IMR-90 (cell line): Measurements from ENCODE around the gene SARNP. TPM values are rescaled to one million over a fixed set of nuclear protein-coding genes. Genes with fewer than 3 reads are reported as not detected.

ENCODE experiments used
- ATAC-seq: fragments of 200-7000 bp; cut with Tn5 transposase; 2 replicates; pipeline ENCODE4 v1.9.1; 2020; ENCODE audit warnings: low read depth, mild to moderate bottlenecking, moderate library complexity
- BruUV-seq: library from RNA; stranded (reverse); fragments of 400-500 nt; replicated peaks from 2 replicates; lab custom pipeline; 2021; lab: Mats Ljungman, UMichigan
- CTCF ChIA-PET: fragments of 300-600 bp; formaldehyde crosslinking; extraction: SDS; loops from one replicate; lab custom pipeline; 2021; ENCODE audit warnings: antibody characterized with exemption; lab: Yijun Ruan, JAX
- POLR2A ChIA-PET: fragments of 300-600 bp; sonication (Branson Sonifier 250); formaldehyde crosslinking; loops from one replicate; lab custom pipeline; 2022; ENCODE audit warnings: antibody characterized with exemption; ENCODE audit not compliant: unreplicated experiment; lab: Charles Lee
- DNase-seq: peaks from one replicate; pipeline ENCODE4 v3.0.0; 2013
- H2AFZ ChIP-seq: replicated peaks from 2 replicates; pipeline ENCODE3; 2013; ENCODE audit warnings: low read length, mild to moderate bottlenecking; ENCODE audit not compliant: poor library complexity
- H2AK5ac ChIP-seq: 2 replicates; pipeline ENCODE4 v1.6.1; 2013; ENCODE audit warnings: low read depth, low read length, inconsistent platforms
- H2AK9ac ChIP-seq: replicated peaks from 2 replicates; pipeline ENCODE3; 2013; ENCODE audit warnings: mild to moderate bottlenecking, low read depth, low read length, moderate library complexity; ENCODE audit not compliant: poor library complexity
- H2BK120ac ChIP-seq: 2 replicates; pipeline ENCODE4 v1.6.1; 2013; ENCODE audit warnings: low read depth, low read length, inconsistent platforms
- H2BK15ac ChIP-seq: 3 replicates; pipeline ENCODE4 v1.6.1; 2013; ENCODE audit warnings: low read depth, low read length, inconsistent platforms
- H2BK20ac ChIP-seq: 2 replicates; pipeline ENCODE4 v1.6.1; 2013; ENCODE audit warnings: low read depth, mild to moderate bottlenecking, inconsistent platforms, low read length, moderate library complexity
- H2BK5ac ChIP-seq: 2 replicates; pipeline ENCODE4 v1.6.1; 2013; ENCODE audit warnings: mild to moderate bottlenecking, low read depth, low read length, inconsistent platforms; ENCODE audit not compliant: poor library complexity, severe bottlenecking
- H3K14ac ChIP-seq: replicated peaks from 2 replicates; pipeline ENCODE4 v1.6.1; 2013; ENCODE audit warnings: low read depth, low read length, inconsistent platforms
- H3K18ac ChIP-seq: 2 replicates; pipeline ENCODE4 v1.6.1; 2013; ENCODE audit warnings: low read depth, low read length, control low read depth
- H3K23ac ChIP-seq: 2 replicates; pipeline ENCODE4 v1.6.1; 2013; ENCODE audit warnings: low read depth, low read length, inconsistent platforms
- H3K27ac ChIP-seq: 2 replicates; pipeline ENCODE4 v1.5.1; 2013; ENCODE audit warnings: mild to moderate bottlenecking, control low read depth, low read length; ENCODE audit not compliant: insufficient read depth
- H3K27me3 ChIP-seq: 2 replicates; pipeline ENCODE4 v1.6.1; 2013; ENCODE audit warnings: low read length; ENCODE audit not compliant: control insufficient read depth, insufficient read depth
- H3K36me3 ChIP-seq: 2 replicates; pipeline ENCODE4 v1.6.1; 2013; ENCODE audit warnings: low read length, mixed read lengths; ENCODE audit not compliant: control insufficient read depth, insufficient read depth
- H3K4ac ChIP-seq: 2 replicates; pipeline ENCODE4 v1.6.1; 2013; ENCODE audit warnings: low read depth, low read length, inconsistent platforms
- H3K4me1 ChIP-seq: 2 replicates; pipeline ENCODE4 v1.6.1; 2013; ENCODE audit warnings: low read length, mixed read lengths; ENCODE audit not compliant: control insufficient read depth, insufficient read depth
- H3K4me2 ChIP-seq: 2 replicates; pipeline ENCODE4 v1.6.1; 2013; ENCODE audit warnings: low read depth, mild to moderate bottlenecking, control low read depth, low read length, moderate library complexity
- H3K4me3 ChIP-seq: 2 replicates; pipeline ENCODE4 v1.5.1; 2013; ENCODE audit warnings: low read depth, mild to moderate bottlenecking, control low read depth, low read length, moderate library complexity; ENCODE audit not compliant: insufficient read depth
- H3K56ac ChIP-seq: 2 replicates; pipeline ENCODE4 v1.6.1; 2013; ENCODE audit warnings: low read length, inconsistent platforms; ENCODE audit not compliant: insufficient read depth; ENCODE audit errors: extremely low read depth
- H3K79me1 ChIP-seq, 2 experiments: 2 replicates each; pipeline ENCODE4 v1.6.1; 2013; ENCODE audit warnings: low read length in 2 of 2, inconsistent platforms in 1 of 2, low read depth in 1 of 2
- H3K9ac ChIP-seq: 2 replicates; pipeline ENCODE4 v1.6.1; 2013; ENCODE audit warnings: low read depth, low read length, control low read depth
- H3K9me1 ChIP-seq: 2 replicates; pipeline ENCODE4 v1.6.1; 2013; ENCODE audit warnings: low read length, inconsistent platforms; ENCODE audit not compliant: insufficient read depth
- H3K9me3 ChIP-seq: 2 replicates; pipeline ENCODE4 v1.6.1; 2013; ENCODE audit warnings: low read length; ENCODE audit not compliant: control insufficient read depth, insufficient read depth
- H4K20me1 ChIP-seq: 2 replicates; pipeline ENCODE4 v1.6.1; 2013; ENCODE audit warnings: low read length, inconsistent platforms; ENCODE audit not compliant: insufficient read depth
- H4K5ac ChIP-seq: 2 replicates; pipeline ENCODE4 v1.6.1; 2013; ENCODE audit warnings: mild to moderate bottlenecking, low read depth, low read length, control low read depth
- H4K8ac ChIP-seq, 2 experiments: 2 replicates each; pipeline ENCODE4 v1.6.1; 2013; ENCODE audit warnings: low read depth in 2 of 2, low read length in 2 of 2, control low read depth in 1 of 2, inconsistent platforms in 1 of 2
- H4K91ac ChIP-seq: 2 replicates; pipeline ENCODE4 v1.6.1; 2013; ENCODE audit warnings: low read depth, low read length, inconsistent platforms; ENCODE audit not compliant: insufficient read depth
- BHLHE40 ChIP-seq: fragments of 150-350 bp; IDR thresholded peaks from 2 replicates; pipeline ENCODE4 v1.6.1; 2016; ENCODE audit warnings: mild to moderate bottlenecking, low read depth, low read length
- CEBPB ChIP-seq: IDR thresholded peaks from 2 replicates; pipeline ENCODE4 v1.6.1; 2012; ENCODE audit warnings: low read depth, low read length, improper control_type of control experiment
- CHD1 ChIP-seq: IDR thresholded peaks from 2 replicates; pipeline ENCODE4 v1.6.1; 2012; ENCODE audit warnings: low read depth, low read length, improper control_type of control experiment
- FOS ChIP-seq: fragments of 150-350 bp; IDR thresholded peaks from 2 replicates; pipeline ENCODE4 v1.6.1; 2016; ENCODE audit warnings: low read depth, low read length
- MAFK ChIP-seq: IDR thresholded peaks from 2 replicates; pipeline ENCODE4 v1.6.1; 2012; ENCODE audit warnings: low read depth, low read length, improper control_type of control experiment
- MAZ ChIP-seq: IDR thresholded peaks from 2 replicates; pipeline ENCODE4 v1.6.1; 2012; ENCODE audit warnings: low read depth, mild to moderate bottlenecking, low read length, improper control_type of control experiment, moderate library complexity, borderline replicate concordance
- MXI1 ChIP-seq: IDR thresholded peaks from 2 replicates; pipeline ENCODE4 v1.6.1; 2012; ENCODE audit warnings: low read depth, mild to moderate bottlenecking, low read length, moderate library complexity, borderline replicate concordance
- NFE2L2 ChIP-seq: fragments of 150-350 bp; IDR thresholded peaks from 2 replicates; pipeline ENCODE4 v1.6.1; 2016; ENCODE audit warnings: low read depth, mild to moderate bottlenecking, low read length
- POLR2A ChIP-seq: IDR thresholded peaks from 2 replicates; pipeline ENCODE4 v1.6.1; 2012; ENCODE audit warnings: mild to moderate bottlenecking, low read depth, low read length
- RAD21 ChIP-seq: IDR thresholded peaks from 2 replicates; pipeline ENCODE4 v1.6.1; 2012; ENCODE audit warnings: low read length, improper control_type of control experiment
- RCOR1 ChIP-seq: IDR thresholded peaks from 2 replicates; pipeline ENCODE4 v1.6.1; 2012; ENCODE audit warnings: mild to moderate bottlenecking, low read length, improper control_type of control experiment; ENCODE audit not compliant: insufficient replicate concordance
- RFX5 ChIP-seq: IDR thresholded peaks from 2 replicates; pipeline ENCODE4 v1.8.0; 2012; ENCODE audit warnings: low read depth, mild to moderate bottlenecking, low read length, moderate library complexity
- SMC3 ChIP-seq: fragments of 150-350 bp; IDR thresholded peaks from 2 replicates; pipeline ENCODE4 v1.6.1; 2016; ENCODE audit warnings: low read depth, mild to moderate bottlenecking, antibody characterized with exemption, low read length, moderate library complexity
- WGBS, 2 experiments: methylation state at CpG; one replicate each; pipeline versions ENCODE4 v1.1.5 to v1.1.7; 2013; ENCODE audit warnings: missing lambda C conversion rate in 2 of 2; ENCODE audit not compliant: insufficient read length in 1 of 2; ENCODE audit errors: extremely low coverage in 2 of 2; 5-methylcytosine and 5-hydroxymethylcytosine counted together
- dilution Hi-C: fragments of 300-500 bp; cut with HindIII; formaldehyde crosslinking; loops from one replicate; pipeline ENCODE4 v1.14.3; 2018; ENCODE audit warnings: low sequenced_read_pairs; ENCODE audit not compliant: unreplicated experiment
- in situ Hi-C: fragments of 300-500 bp; cut with MboI; formaldehyde crosslinking; loops from 3 replicates; pipeline ENCODE4 v1.14.3; 2019; ENCODE audit warnings: low sequenced_read_pairs, inconsistent platforms, mixed read lengths
- intact Hi-C: fragments of 100-400 bp; cut with micrococcal nuclease; formaldehyde crosslinking; loops from 2 replicates; pipeline ENCODE4 v1.10.0; 2022
- polyA plus RNA-seq, 3 experiments: library from polyadenylated mRNA; depleted of rRNA; stranded (reverse); fragments of >200 nt; gene quantifications; 2 replicates each; pipeline ENCODE4 v1.2.3, GENCODE V29; 2012; ENCODE audit warnings: low replicate concordance in 1 of 3
- total RNA-seq: library from RNA; depleted of rRNA; stranded (reverse); fragments of >200 nt; gene quantifications from 2 replicates; pipeline ENCODE4 v1.2.3, GENCODE V29; 2012
- TF ChIP-seq, protein P1 (sequence below): fragments of 150-350 bp; IDR thresholded peaks from 2 replicates; pipeline ENCODE4 v1.6.1; 2016; ENCODE audit warnings: low read depth, mild to moderate bottlenecking, low read length, moderate library complexity, borderline replicate concordance
- TF ChIP-seq, protein P2 (sequence below): conservative IDR thresholded peaks from 2 replicates; pipeline ENCODE4 v1.5.1; 2012; ENCODE audit warnings: mild to moderate bottlenecking, low read depth, low read length, improper control_type of control experiment

SARNP gene
- total and polyA plus RNA-seq, 2 of the 4 experiments (the other 2 are of a cell fraction): 46.8 to 103 TPM

DNA sequence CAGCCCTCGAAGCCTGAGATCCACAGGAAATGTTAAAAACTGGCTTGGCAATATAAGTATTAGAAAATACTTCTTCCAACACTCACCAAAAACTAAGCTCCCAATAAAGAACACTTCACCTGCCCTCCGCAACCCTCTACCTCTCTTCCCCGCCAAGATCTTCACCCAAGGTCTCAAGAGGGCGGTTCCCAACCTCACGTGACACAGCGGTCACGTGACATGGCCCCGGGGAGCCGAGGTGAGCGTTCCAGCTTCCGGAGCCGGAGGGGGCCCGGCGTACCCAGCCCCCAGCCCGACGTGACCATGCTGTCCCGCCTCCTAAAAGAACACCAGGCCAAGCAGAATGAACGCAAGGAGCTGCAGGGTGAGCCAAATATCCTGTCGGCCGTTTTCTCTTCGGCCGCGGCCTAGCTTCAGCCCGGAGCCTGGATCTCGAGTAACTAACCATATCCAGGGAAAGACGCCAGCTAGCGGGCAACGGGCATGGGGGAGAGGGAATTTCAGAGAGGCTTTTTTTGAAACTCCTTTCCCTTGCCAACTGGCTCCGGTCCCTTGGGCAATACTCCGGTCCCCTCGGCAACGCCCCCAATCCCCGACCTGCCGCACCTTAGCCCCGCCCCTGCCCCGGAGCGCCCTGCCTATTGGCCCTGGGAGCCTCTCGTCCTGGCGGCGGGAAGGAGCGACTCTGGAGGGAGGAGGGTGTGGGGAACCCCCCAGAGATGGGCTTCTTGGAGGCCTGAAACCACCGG is 101.5 kb downstream of the SARNP start, which contains the start of gene BLOC1S1:
BLOC1S1 (plus strand) TSS at position 214 of the 749 bp plus-strand sequence; CDS start at position 220, 6 bp downstream.
- POLR2A ChIA-PET: interaction anchor here (0.6 kb wide), 1 partner anchor 14 kb away, joined by 6 read pairs; no protein-coding TSS in a partner anchor
- peaks cover 40% of the 10 kb centered on the region for H3K4me1 ChIP-seq
- peak within 1 kb of the TSS; percentile 78 for H4K91ac ChIP-seq
- TF ChIP-seq CEBPB (peak; percentile 66), NFE2L2 (no peak), MAFK (no peak), BHLHE40 (peak; percentile 94), MAZ (peak; percentile 69; the same call in 1 of the 2 replicates), MXI1 (peak; percentile 52; the same call in 1 of the 2 replicates), RFX5 (no peak), RAD21 (no peak), CHD1 (0 out of 2 replicates have a peak, but pooled peaks have one; percentile 72), POLR2A (no peak), RCOR1 (no peak), SMC3 (no peak), FOS (peak; percentile 58)
- TF ChIP-seq, protein P1, sequence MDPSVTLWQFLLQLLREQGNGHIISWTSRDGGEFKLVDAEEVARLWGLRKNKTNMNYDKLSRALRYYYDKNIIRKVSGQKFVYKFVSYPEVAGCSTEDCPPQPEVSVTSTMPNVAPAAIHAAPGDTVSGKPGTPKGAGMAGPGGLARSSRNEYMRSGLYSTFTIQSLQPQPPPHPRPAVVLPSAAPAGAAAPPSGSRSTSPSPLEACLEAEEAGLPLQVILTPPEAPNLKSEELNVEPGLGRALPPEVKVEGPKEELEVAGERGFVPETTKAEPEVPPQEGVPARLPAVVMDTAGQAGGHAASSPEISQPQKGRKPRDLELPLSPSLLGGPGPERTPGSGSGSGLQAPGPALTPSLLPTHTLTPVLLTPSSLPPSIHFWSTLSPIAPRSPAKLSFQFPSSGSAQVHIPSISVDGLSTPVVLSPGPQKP: 0 out of 2 replicates have a peak, but pooled peaks have one; percentile 11
- TF ChIP-seq, protein P2, sequence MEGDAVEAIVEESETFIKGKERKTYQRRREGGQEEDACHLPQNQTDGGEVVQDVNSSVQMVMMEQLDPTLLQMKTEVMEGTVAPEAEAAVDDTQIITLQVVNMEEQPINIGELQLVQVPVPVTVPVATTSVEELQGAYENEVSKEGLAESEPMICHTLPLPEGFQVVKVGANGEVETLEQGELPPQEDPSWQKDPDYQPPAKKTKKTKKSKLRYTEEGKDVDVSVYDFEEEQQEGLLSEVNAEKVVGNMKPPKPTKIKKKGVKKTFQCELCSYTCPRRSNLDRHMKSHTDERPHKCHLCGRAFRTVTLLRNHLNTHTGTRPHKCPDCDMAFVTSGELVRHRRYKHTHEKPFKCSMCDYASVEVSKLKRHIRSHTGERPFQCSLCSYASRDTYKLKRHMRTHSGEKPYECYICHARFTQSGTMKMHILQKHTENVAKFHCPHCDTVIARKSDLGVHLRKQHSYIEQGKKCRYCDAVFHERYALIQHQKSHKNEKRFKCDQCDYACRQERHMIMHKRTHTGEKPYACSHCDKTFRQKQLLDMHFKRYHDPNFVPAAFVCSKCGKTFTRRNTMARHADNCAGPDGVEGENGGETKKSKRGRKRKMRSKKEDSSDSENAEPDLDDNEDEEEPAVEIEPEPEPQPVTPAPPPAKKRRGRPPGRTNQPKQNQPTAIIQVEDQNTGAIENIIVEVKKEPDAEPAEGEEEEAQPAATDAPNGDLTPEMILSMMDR: no peak

More for the DNA sequence above, 101.5 kb downstream of the SARNP start, which contains the start of gene BLOC1S1:
- Histone ChIP-seq H3K4me3 (peak within 1 kb of the TSS; percentile 78), H2BK120ac (peak within 1 kb of the TSS; percentile 81), H2BK5ac (peak within 1 kb of the TSS; percentile 83), H2BK20ac (peak within 1 kb of the TSS; percentile 53), H2BK15ac (peak within 1 kb of the TSS; percentile 38; the same call in 2 of the 3 replicates), H2AFZ (peak within 1 kb of the TSS; percentile 92), H3K18ac (peak within 1 kb of the TSS; percentile 59), H3K27ac (peak within 1 kb of the TSS; percentile 84), H3K9ac (peak within 1 kb of the TSS; percentile 81), H3K36me3 (no peaks in the 10 kb centered on the region), H3K79me1 (peaks cover 17 to 50% of the 10 kb centered on the region in 2 experiments), H4K20me1 (peaks cover 8% of the 10 kb centered on the region), H2AK9ac (peak within 1 kb of the TSS; percentile 78), H2AK5ac (peak within 1 kb of the TSS; percentile 98), H3K9me3 (no peaks in the 10 kb centered on the region), H3K9me1 (peaks cover 30% of the 10 kb centered on the region), H3K27me3 (no peaks in the 10 kb centered on the region), H3K4me2 (peak within 1 kb of the TSS; percentile 94), H4K8ac (peak within 1 kb of the TSS; percentile 95 to 98), H3K56ac (peak within 1 kb of the TSS; percentile 79), H4K5ac (peak within 1 kb of the TSS; percentile 99), H3K14ac (peak within 1 kb of the TSS; percentile 65), H3K23ac (peak within 1 kb of the TSS; percentile 80), H3K4ac (peak within 1 kb of the TSS; percentile 83)
- BruUV-seq: no TSS peak
- in situ Hi-C loops: no loop called here
- DNase-seq: peak; percentile 91
- intact Hi-C loops: no loop called here
- CTCF ChIA-PET: no interaction called here
- ATAC-seq: peak; percentile 70
- dilution Hi-C loops: no loop called here
- 1% methylated on average over 15 of the region's 42 CpGs; no CpG with 5 or more reads in 1 of the 2 experiments for WGBS, 2 experiments
